HG03039 (cell line): ENCODE data around the gene BRINP2.
A peak's percentile ranks its signal among the peaks of the same experiment; 100 is the strongest.

Experiments used
- ATAC-seq: cut with Tn5 transposase; IDR thresholded peaks from one replicate; pipeline ENCODE4 v1.9.1; 2021; ENCODE audit warnings: mild to moderate bottlenecking, moderate library complexity; ENCODE audit not compliant: unreplicated experiment

The BRINP2 gene

GRCh38 chr1:177170756-177171535, at the start of gene BRINP2:
Gene BRINP2, plus strand, starts transcription at chr1:177170958. Its CDS starts 58,919 bp downstream, at chr1:177229877.
- peak; percentile 83 for ATAC-seq

GRCh38 chr1:177122461-177123251, 48.1 kb upstream of the BRINP2 start:
- no peak for ATAC-seq

- no peak for ATAC-seq
Observed at GRCh38 chr1:177124577-177125278, 46.0 kb upstream of the BRINP2 start.

GRCh38 chr1:177126267-177126666, 44.5 kb upstream of the BRINP2 start:
- ATAC-seq = no peak

GRCh38 chr1:177128665-177129281, 42.0 kb upstream of the BRINP2 start:
- ATAC-seq = no peak

DNA sequence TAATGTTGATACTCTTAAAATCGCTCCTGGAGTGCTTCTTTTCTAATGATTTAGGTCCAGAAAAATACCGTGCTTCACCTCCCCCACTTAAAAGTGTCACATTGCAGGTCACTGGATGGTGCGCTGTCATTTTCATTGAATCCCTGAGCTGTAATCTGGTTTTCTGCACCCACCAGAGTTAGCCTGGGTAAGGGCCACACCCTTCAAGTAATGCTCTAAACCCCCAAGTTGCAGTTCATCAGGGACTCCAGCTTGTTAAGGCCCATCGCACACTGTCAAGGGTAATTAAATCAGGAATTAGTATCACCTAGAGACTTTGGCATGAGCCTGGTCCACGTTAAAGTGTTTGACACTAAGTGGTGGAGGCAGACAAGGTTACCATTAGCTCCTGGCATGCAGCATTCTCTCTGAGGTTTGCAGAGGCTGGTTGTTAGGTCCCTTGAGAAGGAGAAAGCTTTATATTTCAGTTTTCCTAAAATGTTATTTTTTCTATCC, 40.3 kb upstream of the BRINP2 start:
- no peak for ATAC-seq

DNA sequence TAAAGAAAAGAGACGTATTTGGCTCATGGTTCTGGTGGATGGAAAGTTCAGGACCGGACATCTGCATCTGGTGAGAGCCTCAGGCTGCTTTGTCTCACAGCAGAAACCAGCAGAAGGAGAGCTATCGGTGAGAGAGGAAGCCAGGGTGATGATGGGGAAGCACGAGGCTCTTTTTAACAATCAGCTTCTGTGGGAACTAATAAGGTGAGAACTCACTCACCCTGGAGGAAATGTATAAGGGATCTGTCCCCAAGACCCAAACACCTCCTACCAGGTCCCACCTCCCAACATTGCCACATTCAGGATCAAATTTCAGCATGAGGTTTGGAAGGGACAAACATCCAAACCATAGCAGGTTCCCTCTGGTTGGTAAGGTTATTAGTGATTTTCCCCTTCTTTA, 39.0 kb upstream of the BRINP2 start:
- no peak for ATAC-seq

- ATAC-seq = no peak
Observed at GRCh38 chr1:177132141-177132540, 38.6 kb upstream of the BRINP2 start.

- ATAC-seq = no peak
Observed at GRCh38 chr1:177133977-177134538, 36.7 kb upstream of the BRINP2 start.

GRCh38 chr1:177135250-177135649, 35.5 kb upstream of the BRINP2 start:
- no peak for ATAC-seq

DNA sequence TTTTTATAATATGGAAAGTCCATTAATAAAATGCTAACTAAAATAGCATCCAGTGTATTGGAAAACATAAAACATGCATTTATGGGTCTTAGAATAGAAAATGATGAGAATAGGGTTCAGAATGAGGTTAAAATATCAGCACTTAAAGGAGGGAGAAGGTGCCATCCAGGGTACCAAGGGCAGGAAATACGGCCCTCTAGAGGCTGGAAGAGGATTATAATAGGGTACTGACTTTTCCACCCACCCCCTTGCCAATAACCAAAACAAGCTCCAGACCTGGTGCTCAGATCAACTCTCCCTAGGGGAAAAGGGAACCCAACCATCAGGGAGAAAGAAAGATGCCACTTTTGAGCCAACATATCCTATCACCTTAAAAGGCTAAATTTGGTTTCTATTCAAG, 32.9 kb upstream of the BRINP2 start:
- no peak for ATAC-seq

GRCh38 chr1:177138347-177138746, 32.4 kb upstream of the BRINP2 start:
- ATAC-seq = no peak

DNA sequence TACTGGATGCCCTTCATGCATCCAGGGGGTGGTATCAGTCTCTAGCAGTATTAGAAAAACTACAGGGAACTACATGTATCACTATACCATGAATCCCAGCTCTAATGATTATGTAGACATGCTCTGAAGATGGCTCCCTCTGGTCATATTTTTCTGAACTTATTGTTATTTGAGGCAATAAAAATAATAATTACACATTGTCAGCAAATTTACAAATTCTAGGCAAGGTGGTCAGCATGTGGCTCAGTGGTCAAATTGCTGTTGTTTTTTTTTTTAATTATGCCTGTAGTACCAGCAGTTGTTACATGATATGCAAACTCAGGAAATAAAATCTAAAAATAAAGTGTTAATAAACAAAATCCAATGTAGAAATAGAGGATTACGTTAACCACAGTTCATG, 28.7 kb upstream of the BRINP2 start:
- ATAC-seq = no peak

DNA sequence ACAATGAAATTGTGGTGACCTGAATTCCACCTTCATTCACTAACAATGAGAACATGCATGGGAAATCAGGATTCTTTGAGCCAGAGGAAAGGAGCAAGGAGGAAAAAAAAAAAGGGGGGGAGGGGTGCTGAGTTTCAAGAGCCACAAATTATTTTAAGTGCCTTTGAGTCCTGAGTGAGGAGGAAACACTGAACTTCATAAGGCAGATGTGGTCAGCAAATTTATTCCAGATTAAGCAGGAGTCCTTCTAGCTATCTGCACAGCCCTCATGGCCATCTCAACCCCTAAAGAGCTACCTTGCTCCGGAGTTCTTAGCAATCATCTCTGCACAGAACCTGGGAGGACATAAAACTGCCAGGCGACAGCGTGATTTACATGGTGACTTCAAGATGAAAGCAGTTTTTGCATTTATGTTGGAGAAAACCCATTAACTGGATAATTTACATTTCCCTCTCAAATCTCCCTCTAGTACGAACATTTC, 27.9 kb upstream of the BRINP2 start:
- no peak for ATAC-seq

DNA sequence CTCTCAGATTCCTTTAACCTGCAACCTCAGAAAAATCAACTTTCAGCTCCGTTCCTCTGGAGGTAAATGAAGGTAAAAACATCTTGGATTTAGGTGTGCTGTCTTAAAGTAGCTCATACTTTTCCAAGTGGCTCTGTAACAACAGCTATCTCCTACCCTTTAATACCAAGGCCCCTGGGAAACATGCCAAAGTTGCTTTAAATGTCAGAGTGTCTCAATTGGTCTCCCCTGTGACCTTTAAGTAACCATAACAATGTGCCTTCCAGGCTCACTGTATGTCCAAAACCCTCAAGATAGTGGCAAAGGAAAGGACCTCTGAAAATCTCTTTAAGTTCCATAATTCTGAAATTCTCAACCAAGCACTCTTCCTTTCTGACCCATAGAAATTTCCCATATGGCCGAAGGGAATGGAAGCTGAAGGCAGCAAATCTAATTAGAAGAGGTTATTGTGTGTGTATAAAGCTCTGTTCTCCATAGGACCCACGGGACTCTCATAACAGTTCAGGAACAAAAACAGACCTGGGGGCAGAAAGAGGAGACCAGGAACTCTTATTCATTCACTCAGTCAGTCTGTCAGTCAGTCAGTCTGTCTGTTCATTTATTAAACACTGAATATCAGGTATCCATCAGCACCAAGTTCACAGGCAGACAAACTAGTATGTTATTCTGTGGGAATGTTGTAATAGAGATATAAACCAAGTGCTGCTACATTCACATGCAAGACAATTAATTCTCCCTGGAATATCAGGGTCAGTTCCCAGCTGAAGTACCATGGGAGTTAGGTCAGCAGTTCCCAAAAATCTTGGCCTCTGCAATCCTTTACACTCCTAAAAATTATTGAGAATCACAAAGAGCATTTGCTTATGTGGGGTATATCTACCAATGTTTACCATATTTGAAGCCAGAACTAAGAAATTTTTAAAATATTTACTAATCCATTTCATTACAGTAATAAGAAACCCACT, 25.4 kb upstream of the BRINP2 start:
- ATAC-seq = no peak

- no peak for ATAC-seq
Observed at GRCh38 chr1:177146499-177146898, 24.3 kb upstream of the BRINP2 start.

- ATAC-seq = no peak
Observed at GRCh38 chr1:177162243-177162642, 8.5 kb upstream of the BRINP2 start.

DNA sequence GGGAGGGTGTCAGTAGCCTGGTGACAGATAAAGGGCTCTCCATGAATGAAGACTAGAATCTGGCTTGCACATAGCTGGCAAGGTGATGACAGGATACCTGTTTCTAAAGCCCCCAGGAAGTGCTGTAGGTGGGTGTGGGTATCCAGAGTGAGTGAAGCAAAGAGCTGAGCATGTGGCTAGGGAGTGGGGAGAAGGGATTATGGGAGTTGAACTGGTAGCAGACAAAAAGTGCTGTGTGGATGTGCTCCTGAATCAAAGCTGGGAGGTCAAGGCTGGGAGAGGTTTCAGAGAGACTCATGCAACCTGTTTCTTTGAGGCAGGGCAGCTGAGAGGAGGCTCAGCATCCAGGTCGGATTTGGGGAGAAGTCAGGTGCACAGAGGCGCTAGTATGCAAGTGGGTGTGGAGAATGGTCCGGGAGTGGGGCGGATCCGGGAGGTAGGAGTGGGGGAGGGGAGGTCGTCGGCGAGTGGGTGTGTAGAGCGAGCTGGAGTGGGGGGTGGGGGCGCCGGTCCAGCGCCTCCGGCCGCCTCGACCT, 6.8 kb upstream of the BRINP2 start:
- no peak for ATAC-seq
